Suprapubic skin (tissue), 4 donors: ENCODE results near the gene COL5A1. TPM values are rescaled to one million over a fixed set of nuclear protein-coding genes. Genes with fewer than 3 reads are reported as not detected.

Source experiments
- DNase-seq, 2 donors: peaks; one replicate each; pipeline ENCODE4 v3.0.0-alpha.2; 2019; ENCODE audit warnings: low spot score in 2 of 2
- H3K27ac ChIP-seq: fragments of 200-600 bp; sonication (generic); one replicate; pipeline ENCODE4 v1.5.1; 2019
- H3K27me3 ChIP-seq: fragments of 200-600 bp; sonication (generic); one replicate; pipeline ENCODE4 v1.5.1; 2019
- H3K36me3 ChIP-seq: fragments of 200-600 bp; sonication (generic); one replicate; pipeline ENCODE4 v1.5.1; 2019
- H3K4me1 ChIP-seq: fragments of 200-600 bp; sonication (generic); one replicate; pipeline ENCODE4 v1.5.1; 2019
- H3K4me3 ChIP-seq: fragments of 200-600 bp; sonication (generic); one replicate; pipeline ENCODE4 v1.5.1; 2019; ENCODE audit warnings: mild to moderate bottlenecking
- H3K9me3 ChIP-seq: fragments of 200-600 bp; sonication (generic); one replicate; pipeline ENCODE4 v1.5.1; 2019
- EP300 ChIP-seq: sonication (generic); formaldehyde crosslinking; IDR thresholded peaks from one replicate; pipeline ENCODE4 v1.6.1; 2017; ENCODE audit warnings: antibody characterized with exemption
- POLR2A ChIP-seq, 2 donors: fragments of 450-650 bp; IDR thresholded peaks; one replicate each; pipeline ENCODE4 v1.6.1; 2017; ENCODE audit warnings: antibody characterized with exemption in 2 of 2, mild to moderate bottlenecking in 2 of 2, moderate library complexity in 2 of 2
- POLR2AphosphoS5 ChIP-seq, 3 donors: sonication (generic); formaldehyde crosslinking; IDR thresholded peaks; one replicate each; pipeline ENCODE4 v1.6.1; 2017; ENCODE audit warnings: antibody characterized with exemption in 3 of 3
- WGBS: methylation state at CpG from one replicate; pipeline ENCODE4 v1.1.5; 2018; 5-methylcytosine and 5-hydroxymethylcytosine counted together
- total RNA-seq, 4 donors: library from RNA; depleted of rRNA; stranded (reverse); fragments of >200 nt; gene quantifications; one replicate each; pipeline ENCODE4 v1.1.0, GENCODE V29; 2016
- TF ChIP-seq, protein P1 (sequence below), 2 donors: fragments of 200-600 bp in 1 of 2; fragments of 450-650 bp in 1 of 2; sonication (generic) in 1 of 2; IDR thresholded peaks; one replicate each; pipeline ENCODE4 v1.5.1; 2016 to 2019; ENCODE audit warnings: antibody characterized with exemption in 2 of 2, mild to moderate bottlenecking in 1 of 2, moderate library complexity in 1 of 2

COL5A1 gene
- total RNA-seq, 4 donors from 2014 or later, result 8.6 to 16.5 (median 15.4) TPM

DNA sequence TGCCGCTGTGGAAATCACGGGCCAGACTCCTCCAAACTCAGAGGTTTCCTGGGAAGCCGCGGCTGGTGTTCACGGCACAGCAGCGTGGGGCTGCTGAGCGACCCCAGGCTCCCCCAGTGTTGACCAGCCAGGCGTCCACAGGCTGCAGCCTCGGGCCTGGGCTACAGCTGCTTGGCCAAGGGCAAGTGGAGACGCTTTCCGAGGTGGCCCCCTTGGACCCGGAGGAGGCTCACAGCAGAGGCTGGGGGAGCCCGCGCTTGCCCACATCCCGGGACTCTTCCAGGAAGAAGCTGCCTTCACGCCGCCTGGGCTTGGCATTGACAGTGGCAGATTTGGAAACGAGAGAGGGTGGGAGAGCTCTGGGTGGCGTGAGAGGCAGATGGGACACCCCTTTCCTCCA, 186.0 kb downstream of the COL5A1 start:
- no peak for DNase-seq
- H3K27ac ChIP-seq, result no peak overlapping the region
- TF ChIP-seq POLR2A (IDR thresholded peaks at IDR 0.05) (no peak), EP300 (no peak), POLR2AphosphoS5 (IDR thresholded peaks at IDR 0.05) (no peak)
- TF ChIP-seq, protein P1, sequence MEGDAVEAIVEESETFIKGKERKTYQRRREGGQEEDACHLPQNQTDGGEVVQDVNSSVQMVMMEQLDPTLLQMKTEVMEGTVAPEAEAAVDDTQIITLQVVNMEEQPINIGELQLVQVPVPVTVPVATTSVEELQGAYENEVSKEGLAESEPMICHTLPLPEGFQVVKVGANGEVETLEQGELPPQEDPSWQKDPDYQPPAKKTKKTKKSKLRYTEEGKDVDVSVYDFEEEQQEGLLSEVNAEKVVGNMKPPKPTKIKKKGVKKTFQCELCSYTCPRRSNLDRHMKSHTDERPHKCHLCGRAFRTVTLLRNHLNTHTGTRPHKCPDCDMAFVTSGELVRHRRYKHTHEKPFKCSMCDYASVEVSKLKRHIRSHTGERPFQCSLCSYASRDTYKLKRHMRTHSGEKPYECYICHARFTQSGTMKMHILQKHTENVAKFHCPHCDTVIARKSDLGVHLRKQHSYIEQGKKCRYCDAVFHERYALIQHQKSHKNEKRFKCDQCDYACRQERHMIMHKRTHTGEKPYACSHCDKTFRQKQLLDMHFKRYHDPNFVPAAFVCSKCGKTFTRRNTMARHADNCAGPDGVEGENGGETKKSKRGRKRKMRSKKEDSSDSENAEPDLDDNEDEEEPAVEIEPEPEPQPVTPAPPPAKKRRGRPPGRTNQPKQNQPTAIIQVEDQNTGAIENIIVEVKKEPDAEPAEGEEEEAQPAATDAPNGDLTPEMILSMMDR (IDR thresholded peaks at IDR 0.05), result no peak
- WGBS, result 100% methylated on average over 3 of the region's 19 CpGs
- peaks cover 55% of the 10 kb centered on the region for H3K36me3 ChIP-seq
- no peak overlapping the region for H3K4me3 ChIP-seq
- no peaks in the 10 kb centered on the region for H3K4me1 ChIP-seq
- no peaks in the 10 kb centered on the region for H3K27me3 ChIP-seq
- H3K9me3 ChIP-seq, result no peaks in the 10 kb centered on the region

DNA sequence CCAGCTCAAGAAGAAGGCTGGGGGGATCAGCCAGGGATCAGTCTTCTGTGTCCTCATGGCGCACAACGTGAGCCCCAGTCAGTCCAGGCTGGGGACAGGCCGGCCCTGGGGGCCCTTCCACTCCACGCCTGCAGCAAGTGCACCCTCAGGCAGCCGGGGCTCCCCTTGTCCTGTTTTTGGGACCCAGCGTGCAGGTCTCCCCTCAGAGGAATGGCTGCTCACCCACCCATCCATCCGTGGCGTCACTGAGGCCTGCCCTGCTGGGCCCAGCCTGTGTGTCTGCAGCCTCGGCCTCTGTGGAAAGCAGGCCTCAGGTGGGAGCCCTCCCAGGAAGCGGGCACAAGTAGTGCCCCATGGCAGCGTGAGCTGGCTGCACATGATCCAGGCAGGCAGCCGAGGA, 186.4 kb downstream of the COL5A1 start:
- Histone ChIP-seq H3K4me1 (no peaks in the 10 kb centered on the region), H3K36me3 (peaks cover 51% of the 10 kb centered on the region), H3K9me3 (no peaks in the 10 kb centered on the region), H3K4me3 (no peak overlapping the region), H3K27me3 (no peaks in the 10 kb centered on the region), H3K27ac (no peak overlapping the region)
- TF ChIP-seq, protein P1 (IDR thresholded peaks at IDR 0.05), result no peak
- TF ChIP-seq EP300, result no peak
- no peak for TF ChIP-seq POLR2AphosphoS5 (IDR thresholded peaks at IDR 0.05)
- TF ChIP-seq POLR2A (IDR thresholded peaks at IDR 0.05), result no peak
- DNase-seq, result no peak
- no CpG with 5 or more reads among the region's 12 CpGs for WGBS

DNA sequence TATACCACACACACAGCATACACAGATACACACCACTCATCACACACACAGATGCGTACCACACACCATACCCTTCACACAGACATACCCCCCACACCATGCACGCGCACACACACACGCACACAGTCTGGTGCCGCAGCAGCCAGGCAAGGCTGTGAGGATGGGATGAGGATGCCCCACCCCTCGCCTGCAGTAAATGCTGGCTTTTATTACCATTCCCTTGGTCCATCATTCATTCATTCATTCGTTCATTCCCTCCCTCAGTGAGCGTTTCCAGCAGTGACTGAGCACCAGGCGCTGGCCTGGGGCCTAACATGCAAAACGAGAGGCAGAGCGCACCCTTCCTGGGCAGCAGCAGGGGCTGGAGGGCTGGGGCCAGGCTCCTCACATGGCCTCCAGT, 187.3 kb downstream of the COL5A1 start:
- Histone ChIP-seq H3K9me3 (no peaks in the 10 kb centered on the region), H3K36me3 (peaks cover 44% of the 10 kb centered on the region), H3K4me1 (no peaks in the 10 kb centered on the region), H3K27me3 (no peaks in the 10 kb centered on the region), H3K27ac (no peak overlapping the region), H3K4me3 (no peak overlapping the region)
- no peak for DNase-seq
- 89% methylated on average over 10 of the region's 11 CpGs for WGBS
- TF ChIP-seq, protein P1 (IDR thresholded peaks at IDR 0.05), result no peak
- no peak for TF ChIP-seq POLR2AphosphoS5 (IDR thresholded peaks at IDR 0.05)
- TF ChIP-seq EP300, result no peak
- TF ChIP-seq POLR2A (IDR thresholded peaks at IDR 0.05), result no peak

DNA sequence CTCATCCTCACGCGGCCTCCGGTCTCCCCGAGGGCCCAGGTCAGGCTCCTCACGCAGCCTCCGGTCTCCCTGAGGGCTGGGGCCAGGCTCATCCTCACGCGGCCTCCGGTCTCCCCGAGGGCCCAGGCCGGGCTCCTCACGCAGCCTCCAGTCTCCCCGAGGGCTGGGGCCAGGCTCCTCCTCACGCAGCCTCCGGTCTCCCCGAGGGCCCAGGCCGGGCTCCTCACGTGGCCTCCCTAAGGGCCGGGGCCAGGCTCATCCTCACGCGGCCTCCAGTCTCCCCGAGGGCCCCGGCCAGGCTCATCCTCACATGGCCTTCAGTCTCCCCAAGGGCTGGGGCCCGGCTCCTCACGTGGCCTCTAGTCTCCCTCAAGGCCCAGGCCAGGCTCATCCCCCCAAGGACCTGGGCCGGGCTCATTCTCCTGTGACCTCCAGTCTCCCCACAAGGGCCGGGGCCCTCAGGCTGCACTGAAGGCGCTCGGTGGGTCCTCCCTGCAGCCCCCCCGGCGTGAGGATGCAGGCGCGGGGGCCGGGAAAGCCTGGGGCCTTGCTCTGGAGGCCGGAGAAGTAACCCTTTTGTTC, 187.8 kb downstream of the COL5A1 start:
- Histone ChIP-seq H3K4me1 (no peaks in the 10 kb centered on the region), H3K36me3 (peaks cover 38% of the 10 kb centered on the region), H3K27ac (no peak overlapping the region), H3K4me3 (no peak overlapping the region), H3K9me3 (no peaks in the 10 kb centered on the region), H3K27me3 (no peaks in the 10 kb centered on the region)
- TF ChIP-seq POLR2A (IDR thresholded peaks at IDR 0.05) (no peak), EP300 (no peak), POLR2AphosphoS5 (IDR thresholded peaks at IDR 0.05) (no peak)
- TF ChIP-seq, protein P1 (IDR thresholded peaks at IDR 0.05), result no peak
- WGBS, result 89% methylated on average over 33 of the region's 35 CpGs
- DNase-seq, result no peak

DNA sequence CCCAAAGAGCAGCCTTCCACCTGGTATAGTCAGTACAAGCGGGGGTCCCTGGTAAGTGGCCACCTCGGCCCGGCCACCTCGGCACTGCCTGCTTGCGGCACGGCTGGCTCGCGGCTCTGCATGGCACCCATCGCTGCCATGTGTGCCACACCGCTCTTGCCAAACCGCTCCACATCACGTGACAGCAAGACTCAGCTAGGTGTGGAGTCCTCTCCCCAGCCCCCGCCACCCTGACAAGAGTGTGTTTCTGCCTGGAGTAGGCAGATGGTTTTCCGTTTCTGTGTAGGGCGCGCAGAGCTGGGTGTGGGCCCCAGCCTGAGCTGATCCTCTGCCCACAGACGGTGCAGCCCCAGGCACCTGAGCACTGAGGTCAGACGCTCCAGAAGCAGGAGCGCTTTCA, 188.5 kb downstream of the COL5A1 start:
- TF ChIP-seq, protein P1 (IDR thresholded peaks at IDR 0.05), result no peak
- TF ChIP-seq EP300, result no peak
- TF ChIP-seq POLR2A (IDR thresholded peaks at IDR 0.05), result no peak
- TF ChIP-seq POLR2AphosphoS5 (IDR thresholded peaks at IDR 0.05), result no peak
- H3K4me3 ChIP-seq, result no peak overlapping the region
- no peaks in the 10 kb centered on the region for H3K9me3 ChIP-seq
- WGBS, result 53% methylated on average over 2 of the region's 19 CpGs
- no peaks in the 10 kb centered on the region for H3K27me3 ChIP-seq
- H3K27ac ChIP-seq, result no peak overlapping the region
- no peaks in the 10 kb centered on the region for H3K4me1 ChIP-seq
- DNase-seq, result no peak
- H3K36me3 ChIP-seq, result peaks cover 32% of the 10 kb centered on the region
